Measurements from ENCODE around the gene KCNMB4.

The KCNMB4 gene

GRCh38 chr12:70448371-70448770 is 82.3 kb downstream of the KCNMB4 start:
- DNase-seq: no peak

GRCh38 chr12:70449074-70449752 is 83.1 kb downstream of the KCNMB4 start:
- no peak for DNase-seq

GRCh38 chr12:70449753-70450341 is 83.8 kb downstream of the KCNMB4 start:
- DNase-seq: no peak

GRCh38 chr12:70451528-70451927 is 85.4 kb downstream of the KCNMB4 start:
- no peak for DNase-seq

GRCh38 chr12:70456953-70457352 is 90.9 kb downstream of the KCNMB4 start:
- no peak for DNase-seq

- no peak for DNase-seq
Measured at GRCh38 chr12:70459786-70460185, 93.7 kb downstream of the KCNMB4 start.

- no peak for DNase-seq
Measured at GRCh38 chr12:70463997-70464396, 97.9 kb downstream of the KCNMB4 start.

- no peak for DNase-seq
Measured at GRCh38 chr12:70466753-70467152, 100.7 kb downstream of the KCNMB4 start.

GRCh38 chr12:70467476-70467875 is 101.4 kb downstream of the KCNMB4 start:
- DNase-seq: no peak

GRCh38 chr12:70467918-70468733 is 102.0 kb downstream of the KCNMB4 start:
- no peak for DNase-seq

GRCh38 chr12:70468741-70469140 is 102.7 kb downstream of the KCNMB4 start:
- no peak for DNase-seq

- DNase-seq: no peak
Measured at GRCh38 chr12:70469221-70469820, 103.2 kb downstream of the KCNMB4 start.

GRCh38 chr12:70482764-70483163 is 116.7 kb downstream of the KCNMB4 start:
- no peak for DNase-seq
